ENCODE measurements around the gene DYRK1A.
"Not testable (repeated sequence)": the region's sequence is repeated elsewhere in the genome, so short reads cannot be mapped to it uniquely, and the experiment has no call there.

DYRK1A gene

GRCh38 chr21:37530901-37531351, 164.4 kb downstream of the DYRK1A start:
- no peak for DNase-seq

DNA sequence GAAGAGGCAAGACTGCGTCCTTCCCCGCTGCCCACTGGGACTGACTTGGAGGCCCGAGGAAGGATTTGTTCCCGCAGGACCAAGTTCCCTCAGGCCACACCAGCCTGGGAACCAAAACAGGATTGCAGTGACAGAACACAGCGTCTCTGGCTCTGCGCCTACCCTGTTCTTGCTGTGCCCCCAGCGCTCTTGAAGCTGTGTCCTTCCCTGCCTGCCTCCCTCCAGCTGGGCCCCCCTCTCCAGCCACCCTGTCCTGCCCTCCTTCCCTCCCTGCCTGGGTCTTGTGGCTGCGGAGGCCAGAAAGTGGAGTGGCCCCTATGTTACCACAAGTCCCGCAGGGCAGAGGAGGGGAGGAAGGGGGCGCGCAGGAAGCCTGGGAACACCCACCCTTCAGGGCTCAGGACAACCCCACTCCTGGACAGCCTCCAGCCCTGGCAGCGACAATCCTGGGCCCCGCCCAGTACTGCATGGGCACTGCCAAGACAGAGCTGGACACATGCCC, 164.9 kb downstream of the DYRK1A start:
- DNase-seq, result no peak

DNA sequence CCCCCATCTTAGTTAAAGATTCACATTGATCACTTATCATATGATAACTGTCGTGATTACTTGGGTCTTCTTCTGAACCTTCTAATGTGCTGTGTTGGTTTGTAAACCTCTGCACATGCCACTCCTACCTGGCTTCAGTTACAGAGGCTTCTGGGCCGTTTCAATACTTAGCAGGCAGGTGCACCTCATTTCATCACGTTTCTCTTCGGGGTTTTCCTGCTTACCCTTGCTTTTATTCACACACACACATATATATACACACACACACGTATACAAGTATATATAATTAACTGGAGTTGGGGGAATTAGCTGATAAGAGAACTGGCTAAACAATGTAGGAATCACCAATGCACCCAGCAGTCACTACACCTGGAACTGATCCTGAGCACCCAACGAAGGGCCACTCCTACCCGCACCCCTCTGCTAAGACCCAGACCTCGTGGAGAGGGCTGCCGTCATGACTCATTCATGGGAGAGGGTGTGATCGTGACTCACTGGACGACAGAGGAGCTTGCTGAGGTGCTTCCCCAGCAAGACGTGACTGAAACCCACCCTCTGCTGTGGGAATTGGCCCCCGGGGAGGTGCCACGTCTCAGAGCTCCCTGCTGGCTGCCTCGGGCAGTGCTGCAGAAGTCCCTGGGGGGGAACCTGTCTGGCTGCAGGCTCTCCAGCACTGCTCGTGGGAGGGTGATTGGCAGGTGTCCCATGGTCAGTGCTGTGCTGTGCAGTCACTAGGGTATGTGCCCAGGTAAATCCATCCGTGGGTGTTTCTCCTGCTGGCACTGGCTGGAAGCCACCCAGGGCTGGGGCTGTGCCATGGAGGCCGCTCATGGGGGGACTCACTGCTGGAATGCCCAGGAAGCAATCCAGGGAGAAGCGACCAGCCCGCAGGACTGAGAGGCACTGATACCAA, 166.6 kb downstream of the DYRK1A start:
- peak in 1 of 2 donors; percentile 7 for DNase-seq

- no peak for DNase-seq
Observed at GRCh38 chr21:37534431-37534830, 167.9 kb downstream of the DYRK1A start.

- no peak for DNase-seq
Observed at GRCh38 chr21:37535130-37535529, 168.6 kb downstream of the DYRK1A start.

DNA sequence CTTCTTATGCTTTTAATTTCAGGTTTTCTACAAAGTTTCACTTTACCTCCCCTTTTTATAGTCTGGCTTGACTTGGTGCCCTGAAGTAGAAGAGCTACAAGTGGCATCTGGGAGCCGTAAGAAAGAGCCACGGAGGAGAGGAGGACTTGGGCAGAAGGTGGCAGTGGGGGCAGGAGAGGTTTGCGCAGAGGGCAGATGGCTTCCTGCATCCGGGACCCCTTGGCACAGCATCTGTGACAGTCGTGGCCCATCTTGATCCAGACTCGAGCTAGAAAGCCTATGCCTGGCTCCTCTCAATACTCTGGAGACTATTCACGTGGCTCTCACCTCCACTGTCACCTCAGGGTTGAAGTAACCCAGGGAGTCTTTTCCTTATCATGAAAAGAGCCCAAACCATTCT, 169.1 kb downstream of the DYRK1A start:
- DNase-seq, result no peak

DNA sequence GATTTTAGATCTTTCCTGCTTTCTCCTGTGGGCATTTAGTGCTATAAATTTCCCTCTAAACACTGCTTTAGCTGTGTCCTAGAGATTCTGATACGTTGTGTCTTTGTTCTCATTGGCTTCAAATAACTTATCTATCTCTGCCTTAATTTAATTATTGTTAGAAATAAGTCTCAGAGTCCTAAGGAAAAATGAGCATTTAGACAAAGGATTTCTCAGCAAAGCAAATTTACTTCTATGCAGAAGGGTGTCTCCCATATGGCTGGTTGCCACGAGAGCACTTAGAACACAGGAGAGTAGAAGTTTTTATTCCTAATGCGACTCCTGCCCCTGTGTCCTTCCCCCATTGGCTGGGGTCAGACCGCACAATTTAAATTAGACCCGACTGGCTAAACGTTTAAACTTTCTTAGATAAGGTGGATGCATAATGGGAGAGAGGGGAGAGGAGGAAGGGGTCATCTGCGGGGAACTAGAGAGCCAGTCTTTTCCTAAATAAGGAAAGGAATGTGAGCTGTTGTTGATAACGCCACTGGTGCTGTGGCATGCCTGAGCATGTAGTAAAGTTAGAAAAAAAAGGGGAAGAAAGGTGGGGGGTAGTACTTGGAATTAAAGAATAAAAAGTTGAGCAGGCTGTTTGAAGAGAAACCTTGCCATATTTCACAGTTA, 170.2 kb downstream of the DYRK1A start:
- no peak for DNase-seq

DNA sequence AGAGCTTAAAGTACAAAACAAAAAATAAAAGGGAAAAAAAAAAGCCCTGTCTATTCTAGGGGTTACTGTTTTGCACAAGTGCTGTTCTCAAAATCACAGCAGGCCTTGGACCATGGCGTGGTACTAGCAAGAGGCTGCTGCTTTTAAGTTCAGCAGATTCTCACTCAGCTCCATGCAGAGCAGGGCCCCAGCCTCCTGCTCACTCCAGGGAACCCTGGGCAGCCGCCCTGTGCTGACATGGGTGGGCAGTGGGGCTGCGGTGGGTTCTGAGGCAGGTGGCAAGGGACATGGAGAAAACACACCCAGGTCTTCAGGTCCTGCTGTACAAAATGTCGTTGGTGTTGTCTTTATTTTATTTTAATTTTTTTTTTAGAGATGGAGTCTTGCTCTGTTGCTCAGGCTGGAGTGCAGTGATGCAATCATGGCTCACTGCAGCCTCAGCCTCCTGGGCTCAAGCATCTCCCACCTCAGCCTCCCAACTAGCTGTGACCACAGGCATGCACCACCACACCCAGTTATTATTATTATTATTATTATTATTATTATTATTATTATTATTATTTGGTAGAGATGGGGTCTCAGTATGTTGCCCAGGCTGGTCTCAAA, 170.9 kb downstream of the DYRK1A start:
- DNase-seq, result no peak

GRCh38 chr21:37538971-37539590, 172.5 kb downstream of the DYRK1A start:
- no peak for DNase-seq

- not testable (repeated sequence) for DNase-seq
Observed at GRCh38 chr21:37541128-37541527, 174.6 kb downstream of the DYRK1A start.

DNA sequence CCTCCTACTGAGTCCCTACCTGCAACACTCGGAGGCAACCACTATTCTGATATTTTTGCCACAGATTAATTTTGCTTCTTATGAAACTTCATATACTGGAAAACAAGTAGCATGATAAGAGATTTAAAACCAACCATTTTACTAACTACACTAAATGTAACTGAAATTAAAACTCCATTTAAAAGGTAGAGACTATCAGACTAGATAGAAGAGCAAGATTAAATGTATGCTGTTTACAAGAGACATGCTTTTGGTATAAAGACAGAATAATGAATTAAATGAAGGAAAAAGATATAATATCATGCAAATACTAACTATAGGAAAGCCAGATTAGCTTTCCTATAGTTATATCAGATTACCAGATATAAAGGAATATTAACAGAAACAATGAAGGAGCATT, 175.9 kb downstream of the DYRK1A start:
- no peak for DNase-seq

GRCh38 chr21:37546299-37546908, 179.8 kb downstream of the DYRK1A start:
- no peak for DNase-seq

DNA sequence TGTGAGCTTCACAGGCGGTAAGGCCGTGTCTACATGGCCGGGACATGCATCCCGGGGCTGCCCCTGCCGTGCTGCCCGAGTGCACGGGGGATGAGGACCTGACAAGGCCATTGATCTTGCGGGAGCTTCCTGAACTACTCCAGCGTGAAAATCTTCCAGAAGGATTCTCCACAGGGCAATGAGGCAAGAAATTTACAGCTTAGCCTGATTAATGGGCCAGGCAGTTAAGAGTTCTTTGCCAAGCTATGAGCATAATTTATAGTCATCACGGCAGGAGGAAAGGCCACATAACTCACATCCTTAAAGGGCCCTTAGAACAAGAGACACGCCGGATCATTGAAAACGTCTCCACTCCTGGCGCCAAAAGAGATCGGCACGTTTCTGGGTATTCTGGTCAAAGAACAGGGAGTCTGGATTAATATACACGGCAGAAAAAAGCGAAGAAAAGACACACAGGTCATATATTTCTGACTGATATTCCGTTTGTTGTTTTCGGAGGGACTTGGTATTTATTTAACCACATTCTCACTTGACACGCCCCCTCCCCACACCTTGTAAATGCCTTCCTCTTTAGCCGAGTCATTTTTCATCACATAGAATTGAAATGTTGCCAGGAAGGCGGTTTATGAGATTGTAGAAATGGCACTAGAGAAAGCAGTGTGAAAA, 180.5 kb downstream of the DYRK1A start:
- DNase-seq, result no peak

DNA sequence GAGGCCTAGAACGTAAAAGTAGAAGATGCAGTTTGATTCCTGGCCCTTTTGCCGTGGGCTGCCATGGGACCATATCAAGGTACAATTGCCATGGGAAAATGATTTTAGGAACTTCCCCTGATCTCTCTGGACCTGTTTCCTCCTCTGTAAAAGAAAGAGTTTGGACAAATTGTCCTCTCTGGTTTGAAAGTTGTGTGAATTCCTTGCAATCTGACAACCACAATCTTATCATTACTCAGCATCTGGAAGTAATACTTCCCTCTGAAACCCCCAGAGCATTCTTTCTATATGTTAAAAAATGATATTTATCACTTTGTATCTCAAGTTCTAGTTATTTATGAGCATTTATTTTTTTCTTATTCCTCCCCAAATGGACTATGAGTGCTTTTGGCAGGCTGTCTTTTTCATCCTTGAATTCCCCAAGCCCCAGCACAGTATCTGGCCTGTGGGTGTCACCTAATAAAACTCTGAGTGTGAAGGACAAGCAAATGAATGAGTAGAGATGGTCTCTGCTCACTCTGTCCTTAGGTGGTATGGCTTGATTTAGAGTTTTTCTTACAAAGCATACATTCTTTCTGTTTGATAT, 181.1 kb downstream of the DYRK1A start:
- DNase-seq, result no peak

GRCh38 chr21:37548521-37548981, 182.0 kb downstream of the DYRK1A start:
- no peak for DNase-seq

DNA sequence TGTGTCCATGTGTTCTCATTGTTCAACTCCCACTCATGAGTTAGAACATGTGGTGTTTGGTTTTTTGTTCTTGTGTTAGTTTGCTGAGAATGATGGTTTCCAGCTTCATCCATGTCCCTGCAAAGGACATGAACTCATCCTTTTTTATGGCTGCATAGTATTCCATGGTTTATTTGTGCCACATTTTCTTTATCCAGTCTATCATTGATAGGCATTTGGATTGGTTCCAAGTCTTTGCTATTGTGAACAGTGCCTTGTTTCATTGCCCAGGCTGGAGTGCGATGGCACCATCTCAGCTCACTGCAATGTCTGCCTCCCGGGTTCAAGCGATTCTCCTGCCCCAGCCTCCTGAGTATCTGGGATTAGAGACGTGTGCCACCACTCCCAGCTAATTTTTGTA, 183.2 kb downstream of the DYRK1A start:
- DNase-seq, result not testable (repeated sequence)

GRCh38 chr21:37550157-37550556, 183.6 kb downstream of the DYRK1A start:
- DNase-seq, result no peak

GRCh38 chr21:37550618-37551330, 184.2 kb downstream of the DYRK1A start:
- no peak for DNase-seq

DNA sequence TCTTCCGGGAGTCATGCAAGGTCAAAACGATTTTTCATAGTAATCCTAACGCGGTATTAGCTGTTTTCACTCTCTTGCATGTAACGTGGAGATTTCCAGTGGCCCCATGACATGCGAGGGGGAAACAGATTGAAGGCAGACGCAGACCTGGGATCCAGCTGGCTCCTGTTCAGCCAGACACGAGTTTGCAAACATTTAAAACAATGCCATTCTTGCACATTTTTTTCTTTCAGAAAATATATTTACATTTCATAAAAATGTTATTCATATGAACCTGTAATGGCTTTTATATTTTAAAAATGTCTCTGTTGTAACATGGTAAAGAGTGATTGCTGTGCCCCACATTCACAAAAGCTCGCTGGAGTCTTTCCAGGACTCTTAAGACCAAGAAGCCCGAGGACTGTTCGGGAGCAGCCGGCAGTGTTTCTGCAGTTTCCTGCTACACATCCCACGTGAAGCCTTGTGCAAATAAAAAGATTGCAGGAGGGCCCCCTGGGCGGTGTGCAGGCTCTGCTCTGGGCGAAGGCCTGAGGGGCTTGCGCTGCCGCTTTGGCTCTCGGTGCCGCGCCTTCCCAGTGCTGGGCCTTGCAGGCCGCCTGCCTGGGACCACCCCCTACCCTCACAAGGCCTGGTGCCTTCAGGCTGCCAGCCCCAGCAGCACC, 184.9 kb downstream of the DYRK1A start:
- no peak for DNase-seq

- DNase-seq, result no peak
Observed at GRCh38 chr21:37551993-37552355, 185.4 kb downstream of the DYRK1A start.
